ENCODE data around the gene DENND11.

Gene DENND11

GRCh38 chr7:141700848-141701371, 1.1 kb downstream of the DENND11 start:
- no peak for DNase-seq (ENCODE audit: low spot score)
- Histone ChIP-seq H3K27ac (peak overlapping the region; percentile 83 to 92), H3K4me3 (peak overlapping the region; percentile 86)
- no peak for TF ChIP-seq CTCF (IDR thresholded peaks at IDR 0.05)

GRCh38 chr7:141700296-141700847, 1.6 kb downstream of the DENND11 start:
- peak overlapping the region; percentile 86 for H3K4me3 ChIP-seq
- no peak for DNase-seq (ENCODE audit: low spot score)
- H3K27ac ChIP-seq: peak overlapping the region; percentile 83 to 92
- no peak for TF ChIP-seq CTCF (IDR thresholded peaks at IDR 0.05)

GRCh38 chr7:141699860-141700259, 2.1 kb downstream of the DENND11 start:
- DNase-seq (ENCODE audit: low spot score): no peak
- no peak for TF ChIP-seq CTCF (IDR thresholded peaks at IDR 0.05)

GRCh38 chr7:141698247-141699015, 3.5 kb downstream of the DENND11 start:
- no peak for DNase-seq (ENCODE audit: low spot score)
- TF ChIP-seq CTCF (IDR thresholded peaks at IDR 0.05): no peak
- no peak overlapping the region for H3K4me3 ChIP-seq

More at GRCh38 chr7:141699860-141700259, 2.1 kb downstream of the DENND11 start:
- Histone ChIP-seq H3K27ac (no peak overlapping the region), H3K4me3 (no peak overlapping the region)

GRCh38 chr7:141697211-141697871, 4.6 kb downstream of the DENND11 start:
- no peak for TF ChIP-seq CTCF (IDR thresholded peaks at IDR 0.05)
- no peak for DNase-seq (ENCODE audit: low spot score)
- H3K4me3 ChIP-seq: no peak overlapping the region
- H3K27ac ChIP-seq: no peak overlapping the region

More at GRCh38 chr7:141698247-141699015, 3.5 kb downstream of the DENND11 start:
- H3K27ac ChIP-seq: no peak overlapping the region

GRCh38 chr7:141696348-141696747, 5.6 kb downstream of the DENND11 start:
- no peak for TF ChIP-seq CTCF (IDR thresholded peaks at IDR 0.05)
- DNase-seq (ENCODE audit: low spot score): no peak
- Histone ChIP-seq H3K27ac (no peak overlapping the region), H3K4me3 (no peak overlapping the region)

Measured in coronary artery (tissue), 2 donors.